Measurements from ENCODE around the gene NDUFA11.

GRCh38 chr19:5943623-5944022 lies 40.0 kb upstream of the NDUFA11 start:
- TF ChIP-seq POLR2A (IDR thresholded peaks at IDR 0.05; ENCODE audit: insufficient read depth in 1 of 2, low read depth in 2 of 2, low read length in 2 of 2) (no peak), POLR2AphosphoS5 (IDR thresholded peaks at IDR 0.05; ENCODE audit: low read depth, low read length) (no peak), MTF2 (CRISPR knock-in tag; IDR thresholded peaks at IDR 0.05; ENCODE audit: borderline replicate concordance) (no peak), MED13 (CRISPR knock-in tag; IDR thresholded peaks at IDR 0.05) (no peak), TMF1 (CRISPR knock-in tag; IDR thresholded peaks at IDR 0.05; ENCODE audit: low read depth) (no peak), HDAC1 (CRISPR knock-in tag; IDR thresholded peaks at IDR 0.05) (no peak), HIVEP1 (CRISPR knock-in tag; IDR thresholded peaks at IDR 0.05) (no peak), NFKBIZ (CRISPR knock-in tag; IDR thresholded peaks at IDR 0.05) (no peak), GABPA (IDR thresholded peaks at IDR 0.05; ENCODE audit: low read depth, low read length) (no peak), GABPA (CRISPR knock-in tag; IDR thresholded peaks at IDR 0.05; ENCODE audit: low read depth) (no peak), CEBPG (CRISPR knock-in tag; IDR thresholded peaks at IDR 0.05) (no peak), ZNF513 (CRISPR knock-in tag; conservative IDR thresholded peaks at IDR 0.05) (no peak), REXO4 (CRISPR knock-in tag; IDR thresholded peaks at IDR 0.05; ENCODE audit: borderline replicate concordance) (no peak)
